GM23338 (cell line): ENCODE results near the gene TMEM139. TPM values are rescaled to one million over a fixed set of nuclear protein-coding genes. Genes with fewer than 3 reads are reported as not detected.

Experiments used
- ATAC-seq: fragments of 200-7000 bp; cut with Tn5 transposase; 3 replicates; pipeline ENCODE4 v1.9.1; 2020
- DNase-seq: peaks from one replicate; pipeline ENCODE4 v3.0.0-alpha.2; 2015; ENCODE audit warnings: low spot score
- H2AFZ ChIP-seq: fragments of 200-600 bp; sonication (generic); 2 replicates; pipeline ENCODE4 v1.8.0; 2016; ENCODE audit warnings: antibody characterized with exemption, mild to moderate bottlenecking, moderate library complexity
- H3F3A ChIP-seq: fragments of 200-600 bp; sonication (generic); replicated peaks from 2 replicates; pipeline ENCODE4 v1.8.0; 2017; ENCODE audit warnings: antibody characterized with exemption, mixed run types, low read depth
- H3K27ac ChIP-seq: fragments of 200-600 bp; sonication (generic); 2 replicates; pipeline ENCODE4 v1.6.1; 2016; ENCODE audit warnings: low read depth
- H3K27me3 ChIP-seq: fragments of 200-600 bp; sonication (generic); 2 replicates; pipeline ENCODE4 v1.8.0; 2016; ENCODE audit warnings: mild to moderate bottlenecking, mixed run types, moderate library complexity; ENCODE audit not compliant: insufficient read depth
- H3K36me3 ChIP-seq: fragments of 200-600 bp; sonication (generic); 2 replicates; pipeline ENCODE4 v1.8.0; 2016; ENCODE audit warnings: mild to moderate bottlenecking; ENCODE audit not compliant: insufficient read depth
- H3K4me1 ChIP-seq: fragments of 200-600 bp; sonication (generic); 2 replicates; pipeline ENCODE4 v1.8.0; 2016; ENCODE audit warnings: mild to moderate bottlenecking, moderate library complexity; ENCODE audit not compliant: insufficient read depth
- H3K4me2 ChIP-seq: fragments of 200-600 bp; sonication (generic); 2 replicates; pipeline ENCODE4 v1.7.1; 2017; ENCODE audit warnings: mixed run types
- H3K4me3 ChIP-seq: fragments of 200-600 bp; sonication (generic); 2 replicates; pipeline ENCODE4 v1.6.1; 2016; ENCODE audit warnings: mixed run types
- H3K79me2 ChIP-seq: fragments of 200-600 bp; sonication (generic); replicated peaks from 2 replicates; pipeline ENCODE4 v1.8.0; 2017; ENCODE audit warnings: mild to moderate bottlenecking; ENCODE audit not compliant: insufficient read depth
- H3K9me2 ChIP-seq: fragments of 200-600 bp; sonication (generic); 2 replicates; pipeline ENCODE4 v1.8.0; 2017; ENCODE audit not compliant: insufficient read depth
- H4K20me1 ChIP-seq: fragments of 200-600 bp; sonication (generic); replicated peaks from 2 replicates; pipeline ENCODE4 v1.8.0; 2017; ENCODE audit warnings: mild to moderate bottlenecking; ENCODE audit not compliant: insufficient read depth
- H3K27ac Mint-ChIP-seq: 2 replicates; pipeline ENCODE4 v1.8.0; 2020; ENCODE audit warnings: inconsistent platforms, mild to moderate bottlenecking, moderate library complexity, mixed read lengths
- H3K27me3 Mint-ChIP-seq: 3 replicates; pipeline ENCODE4 v1.8.0; 2022; ENCODE audit warnings: low read depth, mild to moderate bottlenecking, moderate library complexity, mixed read lengths, inconsistent platforms; ENCODE audit not compliant: insufficient read depth, poor library complexity
- H3K36me3 Mint-ChIP-seq: 3 replicates; pipeline ENCODE4 v1.8.0; 2021; ENCODE audit warnings: low read depth, mild to moderate bottlenecking, inconsistent platforms, moderate library complexity, mixed read lengths
- H3K4me1 Mint-ChIP-seq: 3 replicates; pipeline ENCODE4 v1.8.0; 2020; ENCODE audit warnings: mild to moderate bottlenecking, inconsistent platforms, mixed read lengths
- H3K4me3 Mint-ChIP-seq: 3 replicates; pipeline ENCODE4 v1.8.0; 2021; ENCODE audit warnings: moderate library complexity, mild to moderate bottlenecking, inconsistent platforms, mixed read lengths
- H3K9me3 Mint-ChIP-seq: 3 replicates; pipeline ENCODE4 v1.8.0; 2020; ENCODE audit warnings: moderate library complexity, mild to moderate bottlenecking, inconsistent platforms, mixed read lengths
- CREB1 ChIP-seq: fragments of 250-450 bp; sonication (Bioruptor Pico); IDR thresholded peaks from 2 replicates; pipeline ENCODE4 v1.5.0; 2020; ENCODE audit warnings: low read depth, mild to moderate bottlenecking, moderate library complexity
- CTCF ChIP-seq, 2 experiments: fragments of 200-600 bp in 1 of 2; sonication (generic) in 1 of 2; conservative IDR thresholded peaks; 2 replicates each; pipeline versions ENCODE4 v1.5.1 to v1.6.1; 2016 to 2017; ENCODE audit warnings: antibody characterized with exemption in 2 of 2, low read depth in 2 of 2, mild to moderate bottlenecking in 2 of 2, moderate library complexity in 1 of 2
- ETS1 ChIP-seq: IDR thresholded peaks from 2 replicates; pipeline ENCODE4 v1.6.1; 2016; ENCODE audit warnings: antibody characterized with exemption
- EZH2 ChIP-seq: fragments of 200-600 bp; sonication (generic); IDR thresholded peaks from one replicate; pipeline ENCODE4 v1.8.0; 2017; ENCODE audit warnings: antibody characterized with exemption, mild to moderate bottlenecking, low read depth; ENCODE audit not compliant: unreplicated experiment
- EZH2phosphoT487 ChIP-seq: fragments of 200-600 bp; sonication (generic); IDR thresholded peaks from one replicate; pipeline ENCODE4 v1.8.1; 2018; ENCODE audit warnings: antibody characterized with exemption; ENCODE audit not compliant: unreplicated experiment
- JUNB ChIP-seq: IDR thresholded peaks from one replicate; pipeline ENCODE4 v1.6.1; 2016; ENCODE audit warnings: antibody characterized with exemption; ENCODE audit not compliant: unreplicated experiment
- NANOG ChIP-seq: IDR thresholded peaks from 2 replicates; pipeline ENCODE4 v1.6.1; 2016; ENCODE audit warnings: antibody characterized with exemption, borderline replicate concordance
- REST ChIP-seq: IDR thresholded peaks from one replicate; pipeline ENCODE4 v1.6.1; 2018; ENCODE audit warnings: antibody characterized with exemption; ENCODE audit not compliant: unreplicated experiment
- STAT1 ChIP-seq: IDR thresholded peaks from one replicate; pipeline ENCODE4 v1.6.1; 2016; ENCODE audit warnings: antibody characterized with exemption; ENCODE audit not compliant: unreplicated experiment
- ZNF114 ChIP-seq: fragments of 250-450 bp; sonication (Bioruptor Pico); IDR thresholded peaks from 2 replicates; pipeline ENCODE4 v1.5.0; 2020; ENCODE audit warnings: mild to moderate bottlenecking, moderate library complexity
- ZNF331 ChIP-seq: fragments of 250-450 bp; sonication (Bioruptor Pico); IDR thresholded peaks from 2 replicates; pipeline ENCODE4 v1.5.0; 2020; ENCODE audit warnings: low read depth, mild to moderate bottlenecking, moderate library complexity
- ZNF462 ChIP-seq: fragments of 250-450 bp; sonication (Bioruptor Pico); IDR thresholded peaks from 2 replicates; pipeline ENCODE4 v1.5.0; 2020; ENCODE audit warnings: mild to moderate bottlenecking, moderate library complexity
- polyA plus RNA-seq: library from polyadenylated mRNA; unstranded; fragments of >200 nt; fragmentation: Nextera tagmentation; extraction: Ambion mirVana; gene quantifications from 2 replicates; pipeline ENCODE4 v1.2.1, GENCODE V29; 2016
- total RNA-seq: library from RNA; depleted of rRNA; stranded (reverse); fragments of >200 nt; shearing (Covaris generic); gene quantifications from 2 replicates; pipeline ENCODE4 v1.2.3, GENCODE V29; 2014

The TMEM139 gene
- total and polyA plus RNA-seq, 2 experiments from 2014 or later, result 3.3 to 3.6 TPM

GRCh38 chr7:143285806-143286521, 1.2 kb downstream of the TMEM139 start:
- H3K9me3 Mint-ChIP-seq, result peaks cover 18% of the 10 kb centered on the region
- no peak for DNase-seq
- H3K27ac Mint-ChIP-seq, result no peak overlapping the region
- H3K36me3 Mint-ChIP-seq, result peaks cover 33% of the 10 kb centered on the region
- peaks cover 9% of the 10 kb centered on the region; the same call in 1 of the 2 replicates for H4K20me1 ChIP-seq
- peak overlapping the region; percentile 52; the same call in 1 of the 2 replicates for H3K4me3 ChIP-seq
- H3K4me3 Mint-ChIP-seq, result no peak overlapping the region; the same call in 2 of the 3 replicates
- no peak overlapping the region for H3K27ac ChIP-seq
- H3K9me2 ChIP-seq, result peaks cover 6% of the 10 kb centered on the region; the same call in 1 of the 2 replicates
- H3K36me3 ChIP-seq, result peaks cover 4% of the 10 kb centered on the region; the same call in 1 of the 2 replicates
- H3F3A ChIP-seq, result peaks cover 13% of the 10 kb centered on the region; the same call in 1 of the 2 replicates
- H3K4me2 ChIP-seq, result peak overlapping the region; percentile 90
- TF ChIP-seq ETS1 (no peak), EZH2 (no peak), ZNF462 (CRISPR knock-in tag) (no peak), ZNF331 (CRISPR knock-in tag) (no peak), EZH2phosphoT487 (no peak), JUNB (no peak), STAT1 (no peak), ZNF114 (no peak), REST (no peak), CTCF (conservative IDR thresholded peaks at IDR 0.05; ENCODE audit: low read depth in 2 of 2) (no peak), CREB1 (CRISPR knock-in tag) (no peak), NANOG (no peak)
- peaks cover 24% of the 10 kb centered on the region for H3K79me2 ChIP-seq
- H3K27me3 Mint-ChIP-seq, result peaks cover 45% of the 10 kb centered on the region
- peaks cover 42% of the 10 kb centered on the region for H3K4me1 ChIP-seq
- ATAC-seq, result no peak
- no peak overlapping the region for H2AFZ ChIP-seq
- H3K4me1 Mint-ChIP-seq, result peaks cover 43% of the 10 kb centered on the region
- peaks cover 24% of the 10 kb centered on the region for H3K27me3 ChIP-seq
